ENCODE data around the gene USP2.

Gene USP2

DNA sequence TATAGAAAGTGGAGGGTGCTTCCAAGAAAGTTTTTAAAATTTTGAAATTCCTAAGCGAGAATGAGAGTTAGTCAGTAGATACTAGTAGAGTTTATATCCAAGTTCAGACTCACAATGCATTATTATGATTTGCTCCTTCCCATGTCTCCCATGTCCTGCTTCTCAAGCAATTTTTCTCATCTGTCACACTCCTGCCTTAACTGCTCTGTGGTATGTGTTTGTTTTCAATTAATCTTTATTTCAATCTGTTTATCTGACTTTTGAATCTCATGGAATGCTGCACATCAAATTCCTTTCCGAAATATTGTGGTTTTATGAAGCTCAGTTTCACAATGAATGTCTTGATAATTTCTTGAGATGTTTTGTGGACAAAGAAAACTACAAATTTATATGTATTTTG lies 23.4 kb upstream of the USP2 start:
- DNase-seq (ENCODE audit: low read depth in 1 of 2, low spot score in 1 of 2): no peak
- H3K4me3 ChIP-seq (replicated peaks; ENCODE audit: insufficient read depth, low read length): no peak overlapping the region
- TF ChIP-seq SPI1 (IDR thresholded peaks at IDR 0.05; ENCODE audit: borderline replicate concordance, low read depth) (no peak), GABPA (IDR thresholded peaks at IDR 0.05; ENCODE audit: low read depth) (no peak), POLR2AphosphoS5 (IDR thresholded peaks at IDR 0.05; ENCODE audit: low read depth) (no peak)
- TF ChIP-seq, protein P1, sequence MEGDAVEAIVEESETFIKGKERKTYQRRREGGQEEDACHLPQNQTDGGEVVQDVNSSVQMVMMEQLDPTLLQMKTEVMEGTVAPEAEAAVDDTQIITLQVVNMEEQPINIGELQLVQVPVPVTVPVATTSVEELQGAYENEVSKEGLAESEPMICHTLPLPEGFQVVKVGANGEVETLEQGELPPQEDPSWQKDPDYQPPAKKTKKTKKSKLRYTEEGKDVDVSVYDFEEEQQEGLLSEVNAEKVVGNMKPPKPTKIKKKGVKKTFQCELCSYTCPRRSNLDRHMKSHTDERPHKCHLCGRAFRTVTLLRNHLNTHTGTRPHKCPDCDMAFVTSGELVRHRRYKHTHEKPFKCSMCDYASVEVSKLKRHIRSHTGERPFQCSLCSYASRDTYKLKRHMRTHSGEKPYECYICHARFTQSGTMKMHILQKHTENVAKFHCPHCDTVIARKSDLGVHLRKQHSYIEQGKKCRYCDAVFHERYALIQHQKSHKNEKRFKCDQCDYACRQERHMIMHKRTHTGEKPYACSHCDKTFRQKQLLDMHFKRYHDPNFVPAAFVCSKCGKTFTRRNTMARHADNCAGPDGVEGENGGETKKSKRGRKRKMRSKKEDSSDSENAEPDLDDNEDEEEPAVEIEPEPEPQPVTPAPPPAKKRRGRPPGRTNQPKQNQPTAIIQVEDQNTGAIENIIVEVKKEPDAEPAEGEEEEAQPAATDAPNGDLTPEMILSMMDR (IDR thresholded peaks at IDR 0.05; ENCODE audit: insufficient read depth, low read length): no peak
- TF ChIP-seq, protein P2, sequence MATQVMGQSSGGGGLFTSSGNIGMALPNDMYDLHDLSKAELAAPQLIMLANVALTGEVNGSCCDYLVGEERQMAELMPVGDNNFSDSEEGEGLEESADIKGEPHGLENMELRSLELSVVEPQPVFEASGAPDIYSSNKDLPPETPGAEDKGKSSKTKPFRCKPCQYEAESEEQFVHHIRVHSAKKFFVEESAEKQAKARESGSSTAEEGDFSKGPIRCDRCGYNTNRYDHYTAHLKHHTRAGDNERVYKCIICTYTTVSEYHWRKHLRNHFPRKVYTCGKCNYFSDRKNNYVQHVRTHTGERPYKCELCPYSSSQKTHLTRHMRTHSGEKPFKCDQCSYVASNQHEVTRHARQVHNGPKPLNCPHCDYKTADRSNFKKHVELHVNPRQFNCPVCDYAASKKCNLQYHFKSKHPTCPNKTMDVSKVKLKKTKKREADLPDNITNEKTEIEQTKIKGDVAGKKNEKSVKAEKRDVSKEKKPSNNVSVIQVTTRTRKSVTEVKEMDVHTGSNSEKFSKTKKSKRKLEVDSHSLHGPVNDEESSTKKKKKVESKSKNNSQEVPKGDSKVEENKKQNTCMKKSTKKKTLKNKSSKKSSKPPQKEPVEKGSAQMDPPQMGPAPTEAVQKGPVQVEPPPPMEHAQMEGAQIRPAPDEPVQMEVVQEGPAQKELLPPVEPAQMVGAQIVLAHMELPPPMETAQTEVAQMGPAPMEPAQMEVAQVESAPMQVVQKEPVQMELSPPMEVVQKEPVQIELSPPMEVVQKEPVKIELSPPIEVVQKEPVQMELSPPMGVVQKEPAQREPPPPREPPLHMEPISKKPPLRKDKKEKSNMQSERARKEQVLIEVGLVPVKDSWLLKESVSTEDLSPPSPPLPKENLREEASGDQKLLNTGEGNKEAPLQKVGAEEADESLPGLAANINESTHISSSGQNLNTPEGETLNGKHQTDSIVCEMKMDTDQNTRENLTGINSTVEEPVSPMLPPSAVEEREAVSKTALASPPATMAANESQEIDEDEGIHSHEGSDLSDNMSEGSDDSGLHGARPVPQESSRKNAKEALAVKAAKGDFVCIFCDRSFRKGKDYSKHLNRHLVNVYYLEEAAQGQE (IDR thresholded peaks at IDR 0.05; ENCODE audit: insufficient replicate concordance, low read depth): no peak
- H3K27ac ChIP-seq (replicated peaks): no peak overlapping the region
- no peaks in the 10 kb centered on the region for H3K27me3 ChIP-seq (ENCODE audit: insufficient read depth, poor library complexity, severe bottlenecking)

DNA sequence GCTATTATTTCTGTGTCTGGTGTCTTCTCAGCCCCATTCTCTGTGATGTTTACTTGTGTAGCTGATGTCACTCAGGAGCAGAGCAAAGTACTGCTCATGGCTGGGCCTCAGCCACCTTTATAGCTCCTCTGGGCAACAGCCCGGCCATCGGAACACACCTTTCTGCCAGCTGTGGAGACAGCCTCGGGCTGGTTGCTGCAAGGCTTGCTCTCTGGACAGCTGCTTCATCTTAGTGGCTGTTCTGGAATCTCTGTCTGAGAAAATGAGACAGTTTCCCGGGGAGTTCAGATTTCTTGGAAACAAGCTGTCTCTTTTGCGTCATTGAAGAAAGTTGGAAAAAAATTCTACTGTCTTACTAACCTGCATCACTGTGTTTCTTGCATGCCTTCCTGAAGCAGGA lies 21.5 kb upstream of the USP2 start:
- DNase-seq (ENCODE audit: low read depth in 1 of 2, low spot score in 1 of 2): no peak
- Histone ChIP-seq H3K27me3 (ENCODE audit: insufficient read depth, poor library complexity, severe bottlenecking) (no peaks in the 10 kb centered on the region), H3K27ac (replicated peaks) (no peak overlapping the region), H3K4me3 (replicated peaks; ENCODE audit: insufficient read depth, low read length) (no peak overlapping the region)
- no peak for TF ChIP-seq SPI1 (IDR thresholded peaks at IDR 0.05; ENCODE audit: borderline replicate concordance, low read depth)
- TF ChIP-seq, protein P1 (IDR thresholded peaks at IDR 0.05; ENCODE audit: insufficient read depth, low read length): no peak
- TF ChIP-seq POLR2AphosphoS5 (IDR thresholded peaks at IDR 0.05; ENCODE audit: low read depth): no peak
- TF ChIP-seq GABPA (IDR thresholded peaks at IDR 0.05; ENCODE audit: low read depth): no peak

DNA sequence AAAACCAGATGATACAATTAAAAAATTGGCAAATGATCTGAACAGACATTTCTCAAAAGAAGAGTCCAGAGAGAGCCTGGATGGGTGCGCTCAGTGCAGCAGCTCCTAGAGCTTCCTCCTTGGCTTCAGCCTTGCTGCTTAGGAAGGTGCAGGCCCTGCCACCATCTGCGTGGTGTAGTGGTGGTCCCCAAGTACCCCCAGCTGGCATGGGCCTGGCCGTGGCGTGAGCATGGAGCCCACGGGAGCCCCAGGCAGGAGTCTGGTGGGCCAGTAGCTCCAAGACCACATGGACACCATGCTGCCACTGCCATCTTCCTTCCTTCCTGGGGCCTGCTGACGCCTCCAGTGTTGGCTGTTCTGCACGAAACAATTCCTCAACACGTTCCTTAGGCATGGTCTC lies 21.0 kb upstream of the USP2 start:
- Histone ChIP-seq H3K27me3 (ENCODE audit: insufficient read depth, poor library complexity, severe bottlenecking) (no peaks in the 10 kb centered on the region), H3K27ac (replicated peaks) (no peak overlapping the region), H3K4me3 (replicated peaks; ENCODE audit: insufficient read depth, low read length) (no peak overlapping the region)
- no peak for DNase-seq (ENCODE audit: low read depth in 1 of 2, low spot score in 1 of 2)
- TF ChIP-seq GABPA (IDR thresholded peaks at IDR 0.05; ENCODE audit: low read depth): no peak
- TF ChIP-seq POLR2AphosphoS5 (IDR thresholded peaks at IDR 0.05; ENCODE audit: low read depth): no peak
- TF ChIP-seq, protein P1 (IDR thresholded peaks at IDR 0.05; ENCODE audit: insufficient read depth, low read length): no peak
- TF ChIP-seq, protein P2 (IDR thresholded peaks at IDR 0.05; ENCODE audit: insufficient replicate concordance, low read depth): no peak
- no peak for TF ChIP-seq SPI1 (IDR thresholded peaks at IDR 0.05; ENCODE audit: borderline replicate concordance, low read depth)

- DNase-seq (ENCODE audit: low read depth in 1 of 2, low spot score in 1 of 2): no peak
- TF ChIP-seq GABPA (IDR thresholded peaks at IDR 0.05; ENCODE audit: low read depth): no peak
- TF ChIP-seq, protein P2 (IDR thresholded peaks at IDR 0.05; ENCODE audit: insufficient replicate concordance, low read depth): no peak
- TF ChIP-seq POLR2AphosphoS5 (IDR thresholded peaks at IDR 0.05; ENCODE audit: low read depth): no peak
- TF ChIP-seq, protein P1 (IDR thresholded peaks at IDR 0.05; ENCODE audit: insufficient read depth, low read length): no peak
- no peak for TF ChIP-seq SPI1 (IDR thresholded peaks at IDR 0.05; ENCODE audit: borderline replicate concordance, low read depth)
- no peaks in the 10 kb centered on the region for H3K27me3 ChIP-seq (ENCODE audit: insufficient read depth, poor library complexity, severe bottlenecking)
- H3K4me3 ChIP-seq (replicated peaks; ENCODE audit: insufficient read depth, low read length): no peak overlapping the region
- no peak overlapping the region for H3K27ac ChIP-seq (replicated peaks)
Observed at GRCh38 chr11:119400860-119401259, 19.4 kb upstream of the USP2 start.

Measured in HL-60 (cell line).